HG02610 (cell line): ENCODE measurements around the gene PDIA6.

ENCODE experiments used
- ATAC-seq: cut with Tn5 transposase; IDR thresholded peaks from one replicate; pipeline ENCODE4 v1.9.1; 2021; ENCODE audit warnings: mild to moderate bottlenecking, moderate library complexity; ENCODE audit not compliant: unreplicated experiment

Gene PDIA6

GRCh38 chr2:10812362-10813162, at the start of gene PDIA6:
TSS of gene PDIA6 (minus strand) at chr2:10812785. CDS start at chr2:10812696, 89 bp downstream.
- peak; percentile 87 for ATAC-seq

- no peak for ATAC-seq
Measured at GRCh38 chr2:10862330-10862729, 49.7 kb upstream of the PDIA6 start.

GRCh38 chr2:10861765-10862164, 49.2 kb upstream of the PDIA6 start:
- no peak for ATAC-seq

- no peak for ATAC-seq
Measured at GRCh38 chr2:10860814-10861325, 48.3 kb upstream of the PDIA6 start.

DNA sequence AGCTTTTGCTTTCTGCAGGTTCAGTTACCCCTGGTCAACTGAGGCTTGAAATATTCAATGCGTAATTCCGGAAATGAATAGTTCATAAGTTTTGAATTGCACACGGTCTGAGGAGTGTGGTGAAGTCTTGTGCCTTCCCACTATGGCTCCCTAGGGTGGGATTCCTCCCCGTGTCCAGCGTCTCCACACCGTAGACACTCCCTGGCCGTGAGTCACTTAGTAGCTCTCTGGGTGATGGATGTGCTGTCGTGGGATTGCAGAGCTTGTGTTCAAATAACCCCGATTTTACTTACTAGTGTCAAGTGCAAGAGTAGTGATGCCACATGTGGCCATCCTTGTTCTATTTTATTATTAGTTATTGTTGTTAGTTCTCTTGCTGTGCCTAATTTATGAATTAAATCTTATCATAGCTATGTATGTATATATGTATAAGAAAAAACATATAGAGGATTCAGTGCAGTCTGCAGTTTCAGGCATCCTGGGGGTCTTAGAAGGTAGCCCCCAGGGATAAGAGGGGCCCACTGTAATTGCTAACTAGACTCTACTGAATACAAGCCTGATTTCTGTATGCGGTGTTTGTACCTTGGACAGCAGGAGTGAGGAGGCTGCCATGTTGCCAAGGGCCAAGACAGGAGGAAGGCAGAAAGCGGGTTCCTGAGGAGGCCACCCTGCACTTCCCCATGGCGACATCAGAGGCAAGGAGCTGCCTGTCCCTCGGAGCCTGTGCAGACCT, 47.7 kb upstream of the PDIA6 start:
- ATAC-seq = no peak

DNA sequence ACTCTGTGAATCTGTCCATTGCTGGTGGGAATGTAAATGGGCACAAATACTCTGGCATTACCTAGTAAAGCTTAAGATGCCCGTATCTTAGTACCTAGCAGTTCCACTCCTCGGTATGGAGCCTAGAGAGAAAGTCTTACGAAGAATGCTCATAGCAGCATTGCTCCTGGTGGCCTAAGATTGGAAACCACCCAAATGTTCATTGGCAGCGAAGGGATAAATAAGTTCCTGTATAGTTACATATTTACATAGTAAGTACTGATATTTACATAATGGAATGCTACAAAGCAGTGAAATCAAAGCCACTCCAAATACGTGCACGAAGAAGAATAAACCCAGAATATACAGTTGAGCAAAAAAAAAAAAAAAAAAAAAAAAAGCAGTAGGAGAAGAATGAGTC, 46.7 kb upstream of the PDIA6 start:
- no peak for ATAC-seq

- no peak for ATAC-seq
Measured at GRCh38 chr2:10848541-10848940, 36.0 kb upstream of the PDIA6 start.

- no peak for ATAC-seq
Measured at GRCh38 chr2:10847008-10847407, 34.4 kb upstream of the PDIA6 start.

GRCh38 chr2:10846110-10846861, 33.7 kb upstream of the PDIA6 start:
- ATAC-seq = no peak

DNA sequence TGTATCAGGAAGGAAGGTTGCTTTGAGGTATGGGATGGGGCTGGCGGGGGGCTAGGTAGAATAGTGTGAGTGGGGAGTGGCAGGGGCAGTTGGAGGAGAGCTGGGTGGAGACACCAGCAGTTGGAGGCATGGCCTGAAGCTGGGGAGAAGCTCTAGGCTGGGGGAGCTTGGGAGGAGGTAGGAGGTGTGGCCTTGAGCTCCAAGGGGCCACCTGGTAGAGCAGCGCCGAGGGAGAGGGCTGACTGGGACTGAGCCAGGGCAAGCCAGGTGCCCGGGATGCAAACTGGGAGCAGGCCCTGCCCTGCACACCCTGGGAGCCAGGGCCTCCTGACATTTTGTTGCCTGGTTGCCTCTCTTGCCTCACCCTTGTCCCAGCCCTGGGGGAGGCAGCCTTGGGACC, 33.1 kb upstream of the PDIA6 start:
- ATAC-seq = no peak

GRCh38 chr2:10844097-10844496, 31.5 kb upstream of the PDIA6 start:
- ATAC-seq = no peak

- no peak for ATAC-seq
Measured at GRCh38 chr2:10842506-10842905, 29.9 kb upstream of the PDIA6 start.

DNA sequence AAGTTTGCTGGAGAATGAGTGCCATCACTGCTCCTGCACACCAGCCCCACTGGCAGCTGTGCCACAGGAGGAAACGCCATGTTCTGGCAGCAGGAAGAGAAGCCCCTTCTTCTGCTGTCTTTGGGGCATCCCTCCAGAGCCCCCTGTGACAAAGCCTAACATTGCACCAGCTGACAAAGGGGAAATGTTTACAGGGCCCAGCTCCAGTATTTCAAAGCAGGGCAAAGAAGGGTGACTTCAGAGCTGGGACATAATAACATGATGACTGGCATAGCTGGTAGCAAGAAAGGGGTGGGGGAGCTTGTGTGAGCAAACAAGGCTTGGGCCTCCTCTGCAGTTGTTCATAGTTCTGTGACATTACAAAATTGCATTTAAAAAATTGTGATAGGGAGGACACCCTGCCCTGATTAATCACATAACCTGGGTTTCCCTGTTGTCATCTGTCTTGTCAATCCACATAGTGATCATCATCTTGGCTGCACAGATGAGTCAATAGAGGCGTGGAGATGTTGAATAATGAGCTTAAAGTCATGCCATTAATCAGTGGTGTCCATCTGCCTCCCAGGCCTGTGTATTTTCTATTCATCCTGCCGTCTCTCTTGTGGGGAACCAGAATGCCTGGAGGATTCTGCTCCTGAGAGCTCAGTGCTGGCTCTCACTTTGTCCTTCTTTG, 29.1 kb upstream of the PDIA6 start:
- no peak for ATAC-seq

DNA sequence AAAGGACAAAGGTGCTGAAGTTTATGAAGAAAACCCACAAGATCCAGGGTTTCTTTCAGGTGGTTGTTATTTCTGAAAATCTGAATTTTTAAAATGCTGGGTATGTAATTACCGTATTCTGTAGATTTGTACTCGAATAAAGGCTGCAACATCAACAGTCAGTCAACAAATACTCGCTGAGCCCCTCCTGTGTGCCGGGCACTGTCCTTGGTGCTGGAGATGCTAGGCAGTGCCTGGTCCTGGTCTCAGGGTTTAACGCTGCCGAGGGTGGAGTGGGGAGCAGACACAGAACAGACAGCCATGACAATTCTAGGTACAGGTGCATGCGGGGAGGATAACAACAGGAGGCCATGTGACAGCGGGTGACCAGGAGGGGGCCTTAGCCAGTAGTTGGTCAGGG, 27.2 kb upstream of the PDIA6 start:
- no peak for ATAC-seq

DNA sequence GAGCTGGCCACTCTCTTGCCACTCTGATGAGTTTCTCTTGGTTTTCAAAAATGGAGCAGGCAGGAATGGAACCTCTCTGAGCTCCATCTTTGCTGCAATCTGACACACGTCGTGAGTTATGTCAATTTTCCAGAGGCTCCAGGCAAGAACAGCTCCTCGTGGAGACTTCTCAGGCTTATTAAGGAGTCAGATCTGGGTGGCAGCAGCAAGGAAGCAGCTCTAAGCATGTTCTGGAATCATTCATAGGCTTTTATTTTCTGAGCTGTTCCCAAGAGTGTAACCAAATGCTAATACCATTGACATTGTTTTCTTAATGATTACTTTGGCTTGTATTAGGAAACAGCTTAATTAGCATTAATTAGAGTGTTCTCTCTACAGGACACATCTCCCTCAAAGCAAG, 26.1 kb upstream of the PDIA6 start:
- no peak for ATAC-seq

DNA sequence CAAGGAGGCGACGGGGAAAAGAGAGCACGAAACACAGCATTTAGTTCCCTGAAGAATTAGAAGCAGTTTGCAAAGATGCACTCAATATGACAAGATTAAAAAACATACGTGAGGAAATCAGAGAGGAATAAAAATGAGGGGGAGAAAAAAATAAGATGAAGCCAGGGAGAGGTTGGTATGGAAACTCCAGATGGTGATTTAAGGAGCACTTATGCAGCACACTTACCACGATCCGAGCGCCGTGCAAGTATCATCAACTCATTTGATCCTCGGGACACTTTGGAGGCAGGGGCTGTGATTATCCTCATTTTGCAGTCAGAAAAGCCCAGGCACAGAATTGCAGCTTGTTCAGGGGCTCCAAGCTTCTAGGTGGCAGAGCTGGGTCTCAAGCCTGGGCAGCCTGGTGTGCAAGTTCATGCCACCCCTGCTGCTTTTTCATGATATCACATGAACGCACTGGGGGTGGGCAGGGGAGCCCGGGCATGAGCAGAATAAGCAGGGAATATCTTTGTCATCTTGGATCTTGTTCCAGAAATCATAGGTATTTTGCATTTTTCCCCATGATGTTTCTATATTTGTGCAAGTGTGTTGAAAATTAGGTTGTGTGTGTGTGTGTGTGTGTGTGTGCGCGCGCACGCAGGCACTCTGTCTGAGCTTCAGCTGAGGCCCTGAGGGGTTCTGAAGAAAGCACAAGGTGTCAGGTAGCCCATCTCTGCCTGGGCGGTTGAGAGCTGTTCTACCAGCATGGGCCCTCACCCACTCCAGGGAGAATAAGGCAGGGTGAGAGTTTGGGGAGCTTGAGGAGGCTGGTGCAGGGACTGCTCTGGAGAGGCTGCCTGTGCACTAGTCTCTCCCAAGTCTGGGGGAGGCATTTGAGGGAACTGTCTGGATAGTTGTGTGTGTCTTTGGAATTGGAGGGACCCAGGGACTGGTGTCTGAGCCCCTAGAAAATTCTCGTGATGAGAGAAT, 25.0 kb upstream of the PDIA6 start:
- no peak for ATAC-seq

GRCh38 chr2:10835052-10835970, 22.7 kb upstream of the PDIA6 start:
- peak; percentile 71 for ATAC-seq

- ATAC-seq = no peak
Measured at GRCh38 chr2:10834068-10834655, 21.6 kb upstream of the PDIA6 start.
